Neuron (in vitro differentiated cells): ENCODE measurements around the gene TRERF1.
"Not testable (repeated sequence)": the region's sequence is repeated elsewhere in the genome, so short reads cannot be mapped to it uniquely, and the experiment has no call there.

ENCODE experiments used
- H2AFZ ChIP-seq: one replicate; pipeline ENCODE4 v1.6.1; 2013; ENCODE audit warnings: low read depth, mild to moderate bottlenecking, inconsistent platforms, low read length, moderate library complexity
- H3K27me3 ChIP-seq: one replicate; pipeline ENCODE4 v1.6.1; 2013; ENCODE audit warnings: low read length; ENCODE audit not compliant: insufficient read depth
- H3K36me3 ChIP-seq: one replicate; pipeline ENCODE4 v1.6.1; 2013; ENCODE audit warnings: low read length; ENCODE audit not compliant: insufficient read depth
- H3K4me1 ChIP-seq: one replicate; pipeline ENCODE4 v1.6.1; 2013; ENCODE audit warnings: low read length; ENCODE audit not compliant: insufficient read depth
- H3K4me3 ChIP-seq: 2 replicates; pipeline ENCODE4 v1.5.1; 2013; ENCODE audit warnings: mild to moderate bottlenecking, low read length, moderate library complexity
- H3K9me3 ChIP-seq: one replicate; pipeline ENCODE4 v1.6.1; 2013; ENCODE audit warnings: low read length

The TRERF1 gene

GRCh38 chr6:42451333-42452170 lies at the start of gene TRERF1:
TSS of gene TRERF1 (minus strand) at chr6:42451926. CDS start at chr6:42269590, 182,336 bp downstream.
- H2AFZ ChIP-seq: peak within 1 kb of the TSS; percentile 73
- H3K27me3 ChIP-seq: no peaks in the 10 kb centered on the region
- H3K9me3 ChIP-seq: peaks cover 2% of the 10 kb centered on the region
- H3K36me3 ChIP-seq: no peaks in the 10 kb centered on the region
- H3K4me1 ChIP-seq: peaks cover 47% of the 10 kb centered on the region
- peak within 1 kb of the TSS; percentile 91 for H3K4me3 ChIP-seq

- Histone ChIP-seq H3K27me3 (no peaks in the 10 kb centered on the region), H3K4me3 (no peak overlapping the region), H3K9me3 (peaks cover 2% of the 10 kb centered on the region), H3K4me1 (no peaks in the 10 kb centered on the region), H3K36me3 (no peaks in the 10 kb centered on the region), H2AFZ (no peak overlapping the region)
Observed at GRCh38 chr6:42498473-42499128, 46.9 kb upstream of the TRERF1 start.

- Histone ChIP-seq H3K4me1 (no peaks in the 10 kb centered on the region), H3K9me3 (no peaks in the 10 kb centered on the region), H3K36me3 (no peaks in the 10 kb centered on the region), H2AFZ (no peak overlapping the region), H3K27me3 (no peaks in the 10 kb centered on the region), H3K4me3 (no peak overlapping the region)
Observed at GRCh38 chr6:42493914-42494539, 42.3 kb upstream of the TRERF1 start.

GRCh38 chr6:42488129-42488528 lies 36.4 kb upstream of the TRERF1 start:
- Histone ChIP-seq H3K9me3 (no peaks in the 10 kb centered on the region), H3K27me3 (no peaks in the 10 kb centered on the region), H3K4me3 (no peak overlapping the region), H3K4me1 (no peaks in the 10 kb centered on the region), H3K36me3 (no peaks in the 10 kb centered on the region), H2AFZ (no peak overlapping the region)

GRCh38 chr6:42484261-42484660 lies 32.5 kb upstream of the TRERF1 start:
- H3K4me1 ChIP-seq: peaks cover 14% of the 10 kb centered on the region
- H3K9me3 ChIP-seq: no peaks in the 10 kb centered on the region
- no peaks in the 10 kb centered on the region for H3K36me3 ChIP-seq
- H2AFZ ChIP-seq: no peak overlapping the region
- H3K4me3 ChIP-seq: no peak overlapping the region
- H3K27me3 ChIP-seq: no peaks in the 10 kb centered on the region

- no peak overlapping the region for H3K4me3 ChIP-seq
- no peaks in the 10 kb centered on the region for H3K36me3 ChIP-seq
- peak overlapping the region; percentile 3 for H2AFZ ChIP-seq
- H3K9me3 ChIP-seq: no peaks in the 10 kb centered on the region
- H3K4me1 ChIP-seq: peaks cover 14% of the 10 kb centered on the region
- no peaks in the 10 kb centered on the region for H3K27me3 ChIP-seq
Observed at GRCh38 chr6:42482174-42482573, 30.4 kb upstream of the TRERF1 start.

- no peaks in the 10 kb centered on the region for H3K36me3 ChIP-seq
- no peak overlapping the region for H2AFZ ChIP-seq
- peaks cover 9% of the 10 kb centered on the region for H3K9me3 ChIP-seq
- H3K27me3 ChIP-seq: no peaks in the 10 kb centered on the region
- H3K4me1 ChIP-seq: peaks cover 22% of the 10 kb centered on the region
- peak overlapping the region; percentile 44 for H3K4me3 ChIP-seq
Observed at GRCh38 chr6:42471714-42472113, 20.0 kb upstream of the TRERF1 start.

GRCh38 chr6:42471142-42471541 lies 19.4 kb upstream of the TRERF1 start:
- H2AFZ ChIP-seq: no peak overlapping the region
- no peaks in the 10 kb centered on the region for H3K36me3 ChIP-seq
- H3K4me3 ChIP-seq: peak overlapping the region; percentile 44
- peaks cover 22% of the 10 kb centered on the region for H3K4me1 ChIP-seq
- H3K9me3 ChIP-seq: peaks cover 9% of the 10 kb centered on the region
- H3K27me3 ChIP-seq: no peaks in the 10 kb centered on the region

- Histone ChIP-seq H3K4me3 (no peak overlapping the region), H2AFZ (no peak overlapping the region), H3K27me3 (no peaks in the 10 kb centered on the region), H3K36me3 (no peaks in the 10 kb centered on the region), H3K9me3 (peaks cover 12% of the 10 kb centered on the region), H3K4me1 (peaks cover 22% of the 10 kb centered on the region)
Observed at GRCh38 chr6:42468273-42468672, 16.5 kb upstream of the TRERF1 start.

- H2AFZ ChIP-seq: no peak overlapping the region
- peaks cover 12% of the 10 kb centered on the region for H3K9me3 ChIP-seq
- no peaks in the 10 kb centered on the region for H3K27me3 ChIP-seq
- no peak overlapping the region for H3K4me3 ChIP-seq
- peaks cover 22% of the 10 kb centered on the region for H3K4me1 ChIP-seq
- no peaks in the 10 kb centered on the region for H3K36me3 ChIP-seq
Observed at GRCh38 chr6:42467651-42468050, 15.9 kb upstream of the TRERF1 start.

- H3K4me3 ChIP-seq, H3K27me3 ChIP-seq, H2AFZ ChIP-seq, H3K36me3 ChIP-seq: not testable (repeated sequence)
- Histone ChIP-seq H3K4me1 (peaks cover 10% of the 10 kb centered on the region), H3K9me3 (peaks cover 12% of the 10 kb centered on the region)
Observed at GRCh38 chr6:42466470-42466869, 14.7 kb upstream of the TRERF1 start.

GRCh38 chr6:42462474-42462972 lies 10.8 kb upstream of the TRERF1 start:
- no peaks in the 10 kb centered on the region for H3K27me3 ChIP-seq
- H2AFZ ChIP-seq: no peak overlapping the region
- peaks cover 8% of the 10 kb centered on the region for H3K9me3 ChIP-seq
- no peak overlapping the region for H3K4me3 ChIP-seq
- no peaks in the 10 kb centered on the region for H3K36me3 ChIP-seq
- H3K4me1 ChIP-seq: peaks cover 4% of the 10 kb centered on the region

- H3K4me3 ChIP-seq: no peak overlapping the region
- H3K36me3 ChIP-seq: no peaks in the 10 kb centered on the region
- H3K4me1 ChIP-seq: peaks cover 5% of the 10 kb centered on the region
- H2AFZ ChIP-seq: no peak overlapping the region
- no peaks in the 10 kb centered on the region for H3K27me3 ChIP-seq
- H3K9me3 ChIP-seq: peaks cover 3% of the 10 kb centered on the region
Observed at GRCh38 chr6:42460883-42461282, 9.2 kb upstream of the TRERF1 start.
